Uterus (tissue), 2 donors: Measurements from ENCODE around the gene GALNT18.

ENCODE experiments used
- CTCF ChIP-seq, 4 experiments: fragments of 200-600 bp in 2 of 4; fragments of 450-650 bp in 2 of 4; sonication (generic) in 2 of 4; IDR thresholded peaks; one replicate each; pipeline ENCODE4 v1.5.1; 2016 to 2019; ENCODE audit warnings: antibody characterized with exemption in 4 of 4, mild to moderate bottlenecking in 2 of 4, moderate library complexity in 1 of 4
- POLR2A ChIP-seq, 2 donors: fragments of 450-650 bp; IDR thresholded peaks; one replicate each; pipeline ENCODE4 v1.6.1; 2016; ENCODE audit warnings: antibody characterized with exemption in 2 of 2, mild to moderate bottlenecking in 1 of 2, moderate library complexity in 1 of 2

GRCh38 chr11:11246166-11246565 is 375.6 kb downstream of the GALNT18 start:
- TF ChIP-seq CTCF (IDR thresholded peaks at IDR 0.05) (no peak), POLR2A (IDR thresholded peaks at IDR 0.05) (no peak)
